IMR-90 (cell line): Measurements from ENCODE around the gene SAMM50. TPM values are rescaled to one million over a fixed set of nuclear protein-coding genes. Genes with fewer than 3 reads are reported as not detected.

Experiments
- ATAC-seq: fragments of 200-7000 bp; cut with Tn5 transposase; 2 replicates; pipeline ENCODE4 v1.9.1; 2020; ENCODE audit warnings: low read depth, mild to moderate bottlenecking, moderate library complexity
- BruUV-seq: library from RNA; stranded (reverse); fragments of 400-500 nt; replicated peaks from 2 replicates; lab custom pipeline; 2021; lab: Mats Ljungman, UMichigan
- CTCF ChIA-PET: fragments of 300-600 bp; formaldehyde crosslinking; extraction: SDS; loops from one replicate; lab custom pipeline; 2021; ENCODE audit warnings: antibody characterized with exemption; lab: Yijun Ruan, JAX
- POLR2A ChIA-PET: fragments of 300-600 bp; sonication (Branson Sonifier 250); formaldehyde crosslinking; loops from one replicate; lab custom pipeline; 2022; ENCODE audit warnings: antibody characterized with exemption; ENCODE audit not compliant: unreplicated experiment; lab: Charles Lee
- DNase-seq: peaks from one replicate; pipeline ENCODE4 v3.0.0; 2013
- H2AFZ ChIP-seq: replicated peaks from 2 replicates; pipeline ENCODE3; 2013; ENCODE audit warnings: low read length, mild to moderate bottlenecking; ENCODE audit not compliant: poor library complexity
- H2AK5ac ChIP-seq: 2 replicates; pipeline ENCODE4 v1.6.1; 2013; ENCODE audit warnings: low read depth, low read length, inconsistent platforms
- H2AK9ac ChIP-seq: replicated peaks from 2 replicates; pipeline ENCODE3; 2013; ENCODE audit warnings: mild to moderate bottlenecking, low read depth, low read length, moderate library complexity; ENCODE audit not compliant: poor library complexity
- H2BK120ac ChIP-seq: 2 replicates; pipeline ENCODE4 v1.6.1; 2013; ENCODE audit warnings: low read depth, low read length, inconsistent platforms
- H2BK15ac ChIP-seq: 3 replicates; pipeline ENCODE4 v1.6.1; 2013; ENCODE audit warnings: low read depth, low read length, inconsistent platforms
- H2BK20ac ChIP-seq: 2 replicates; pipeline ENCODE4 v1.6.1; 2013; ENCODE audit warnings: low read depth, mild to moderate bottlenecking, inconsistent platforms, low read length, moderate library complexity
- H2BK5ac ChIP-seq: 2 replicates; pipeline ENCODE4 v1.6.1; 2013; ENCODE audit warnings: mild to moderate bottlenecking, low read depth, low read length, inconsistent platforms; ENCODE audit not compliant: poor library complexity, severe bottlenecking
- H3K14ac ChIP-seq: replicated peaks from 2 replicates; pipeline ENCODE4 v1.6.1; 2013; ENCODE audit warnings: low read depth, low read length, inconsistent platforms
- H3K18ac ChIP-seq: 2 replicates; pipeline ENCODE4 v1.6.1; 2013; ENCODE audit warnings: low read depth, low read length, control low read depth
- H3K23ac ChIP-seq: 2 replicates; pipeline ENCODE4 v1.6.1; 2013; ENCODE audit warnings: low read depth, low read length, inconsistent platforms
- H3K27ac ChIP-seq: 2 replicates; pipeline ENCODE4 v1.5.1; 2013; ENCODE audit warnings: mild to moderate bottlenecking, control low read depth, low read length; ENCODE audit not compliant: insufficient read depth
- H3K27me3 ChIP-seq: 2 replicates; pipeline ENCODE4 v1.6.1; 2013; ENCODE audit warnings: low read length; ENCODE audit not compliant: control insufficient read depth, insufficient read depth
- H3K36me3 ChIP-seq: 2 replicates; pipeline ENCODE4 v1.6.1; 2013; ENCODE audit warnings: low read length, mixed read lengths; ENCODE audit not compliant: control insufficient read depth, insufficient read depth
- H3K4ac ChIP-seq: 2 replicates; pipeline ENCODE4 v1.6.1; 2013; ENCODE audit warnings: low read depth, low read length, inconsistent platforms
- H3K4me1 ChIP-seq: 2 replicates; pipeline ENCODE4 v1.6.1; 2013; ENCODE audit warnings: low read length, mixed read lengths; ENCODE audit not compliant: control insufficient read depth, insufficient read depth
- H3K4me2 ChIP-seq: 2 replicates; pipeline ENCODE4 v1.6.1; 2013; ENCODE audit warnings: low read depth, mild to moderate bottlenecking, control low read depth, low read length, moderate library complexity
- H3K4me3 ChIP-seq: 2 replicates; pipeline ENCODE4 v1.5.1; 2013; ENCODE audit warnings: low read depth, mild to moderate bottlenecking, control low read depth, low read length, moderate library complexity; ENCODE audit not compliant: insufficient read depth
- H3K56ac ChIP-seq: 2 replicates; pipeline ENCODE4 v1.6.1; 2013; ENCODE audit warnings: low read length, inconsistent platforms; ENCODE audit not compliant: insufficient read depth; ENCODE audit errors: extremely low read depth
- H3K79me1 ChIP-seq, 2 experiments: 2 replicates each; pipeline ENCODE4 v1.6.1; 2013; ENCODE audit warnings: low read length in 2 of 2, inconsistent platforms in 1 of 2, low read depth in 1 of 2
- H3K9ac ChIP-seq: 2 replicates; pipeline ENCODE4 v1.6.1; 2013; ENCODE audit warnings: low read depth, low read length, control low read depth
- H3K9me1 ChIP-seq: 2 replicates; pipeline ENCODE4 v1.6.1; 2013; ENCODE audit warnings: low read length, inconsistent platforms; ENCODE audit not compliant: insufficient read depth
- H3K9me3 ChIP-seq: 2 replicates; pipeline ENCODE4 v1.6.1; 2013; ENCODE audit warnings: low read length; ENCODE audit not compliant: control insufficient read depth, insufficient read depth
- H4K20me1 ChIP-seq: 2 replicates; pipeline ENCODE4 v1.6.1; 2013; ENCODE audit warnings: low read length, inconsistent platforms; ENCODE audit not compliant: insufficient read depth
- H4K5ac ChIP-seq: 2 replicates; pipeline ENCODE4 v1.6.1; 2013; ENCODE audit warnings: mild to moderate bottlenecking, low read depth, low read length, control low read depth
- H4K8ac ChIP-seq, 2 experiments: 2 replicates each; pipeline ENCODE4 v1.6.1; 2013; ENCODE audit warnings: low read depth in 2 of 2, low read length in 2 of 2, control low read depth in 1 of 2, inconsistent platforms in 1 of 2
- H4K91ac ChIP-seq: 2 replicates; pipeline ENCODE4 v1.6.1; 2013; ENCODE audit warnings: low read depth, low read length, inconsistent platforms; ENCODE audit not compliant: insufficient read depth
- CTCF ChIP-seq: conservative IDR thresholded peaks from 2 replicates; pipeline ENCODE4 v1.5.1; 2012; ENCODE audit warnings: mild to moderate bottlenecking, low read depth, low read length, improper control_type of control experiment
- FOS ChIP-seq: fragments of 150-350 bp; IDR thresholded peaks from 2 replicates; pipeline ENCODE4 v1.6.1; 2016; ENCODE audit warnings: low read depth, low read length
- MAFK ChIP-seq: IDR thresholded peaks from 2 replicates; pipeline ENCODE4 v1.6.1; 2012; ENCODE audit warnings: low read depth, low read length, improper control_type of control experiment
- MXI1 ChIP-seq: IDR thresholded peaks from 2 replicates; pipeline ENCODE4 v1.6.1; 2012; ENCODE audit warnings: low read depth, mild to moderate bottlenecking, low read length, moderate library complexity, borderline replicate concordance
- RFX5 ChIP-seq: IDR thresholded peaks from 2 replicates; pipeline ENCODE4 v1.8.0; 2012; ENCODE audit warnings: low read depth, mild to moderate bottlenecking, low read length, moderate library complexity
- WGBS, 2 experiments: methylation state at CpG; one replicate each; pipeline versions ENCODE4 v1.1.5 to v1.1.7; 2013; ENCODE audit warnings: missing lambda C conversion rate in 2 of 2; ENCODE audit not compliant: insufficient read length in 1 of 2; ENCODE audit errors: extremely low coverage in 2 of 2; 5-methylcytosine and 5-hydroxymethylcytosine counted together
- dilution Hi-C: fragments of 300-500 bp; cut with HindIII; formaldehyde crosslinking; loops from one replicate; pipeline ENCODE4 v1.14.3; 2018; ENCODE audit warnings: low sequenced_read_pairs; ENCODE audit not compliant: unreplicated experiment
- in situ Hi-C: fragments of 300-500 bp; cut with MboI; formaldehyde crosslinking; loops from 3 replicates; pipeline ENCODE4 v1.14.3; 2019; ENCODE audit warnings: low sequenced_read_pairs, inconsistent platforms, mixed read lengths
- intact Hi-C: fragments of 100-400 bp; cut with micrococcal nuclease; formaldehyde crosslinking; loops from 2 replicates; pipeline ENCODE4 v1.10.0; 2022
- polyA plus RNA-seq, 3 experiments: library from polyadenylated mRNA; depleted of rRNA; stranded (reverse); fragments of >200 nt; gene quantifications; 2 replicates each; pipeline ENCODE4 v1.2.3, GENCODE V29; 2012; ENCODE audit warnings: low replicate concordance in 1 of 3
- total RNA-seq: library from RNA; depleted of rRNA; stranded (reverse); fragments of >200 nt; gene quantifications from 2 replicates; pipeline ENCODE4 v1.2.3, GENCODE V29; 2012

SAMM50 gene
- total and polyA plus RNA-seq, 2 of the 4 experiments (the other 2 are of a cell fraction) = 40.6 to 43.7 TPM

- CTCF ChIA-PET = no interaction called here
Measured at GRCh38 chr22:44031158-44031952, 76.1 kb downstream of the SAMM50 start.

More at GRCh38 chr22:44031158-44031952, 76.1 kb downstream of the SAMM50 start:
- DNase-seq = no peak
- Histone ChIP-seq H3K4ac (no peak overlapping the region), H2AK5ac (no peak overlapping the region), H3K18ac (no peak overlapping the region), H2BK5ac (no peak overlapping the region), H3K27ac (no peak overlapping the region), H3K23ac (no peak overlapping the region), H3K56ac (no peak overlapping the region), H3K4me2 (no peak overlapping the region), H3K14ac (no peak overlapping the region), H3K79me1 (peaks cover 9 to 58% of the 10 kb centered on the region in 2 experiments; a peak in 3 of 4 replicates), H2BK120ac (no peak overlapping the region), H4K20me1 (no peaks in the 10 kb centered on the region), H3K27me3 (no peaks in the 10 kb centered on the region), H3K9me3 (no peaks in the 10 kb centered on the region), H4K5ac (no peak overlapping the region), H3K4me3 (no peak overlapping the region), H2AFZ (no peak overlapping the region), H3K9ac (no peak overlapping the region), H2BK15ac (no peak overlapping the region), H4K91ac (no peak overlapping the region), H3K4me1 (peaks cover 5% of the 10 kb centered on the region), H3K36me3 (no peaks in the 10 kb centered on the region), H2AK9ac (no peak overlapping the region), H4K8ac (no peak overlapping the region), H2BK20ac (no peak overlapping the region), H3K9me1 (0 out of 2 replicates have a peak, but pooled peaks cover 2% of the 10 kb centered on the region)
- no CpG with 5 or more reads among the region's 21 CpGs for WGBS, 2 experiments
- TF ChIP-seq RFX5 = no peak
- no peak for TF ChIP-seq CTCF
- no peak for TF ChIP-seq FOS
- TF ChIP-seq MAFK = no peak
- TF ChIP-seq MXI1 = no peak
- in situ Hi-C loops = no loop called here
- ATAC-seq = no peak
- intact Hi-C loops = no loop called here
- dilution Hi-C loops = no loop called here
- POLR2A ChIA-PET = no interaction called here
- BruUV-seq = no TSS peak
